K562 (cell line): ENCODE results near the gene IFFO2. TPM values are rescaled to one million over a fixed set of nuclear protein-coding genes. Genes with fewer than 3 reads are reported as not detected.

ENCODE experiments used
- ADNP ChIP-seq: fragments of 200-800 bp; sonication (Bioruptor generic); IDR thresholded peaks from 2 replicates; pipeline ENCODE4 v1.6.1; 2016; ENCODE audit warnings: missing genetic modification characterization, missing compliant biosample characterization
- CEBPG ChIP-seq, 3 experiments: fragments of 200-800 bp in 1 of 3; sonication (Bioruptor generic) in 1 of 3; sonication (generic) in 1 of 3; formaldehyde crosslinking in 1 of 3; IDR thresholded peaks in 2 of 3; conservative IDR thresholded peaks in 1 of 3; 2 replicates each; pipeline versions ENCODE4 v1.6.1 to v1.8.0; 2016 to 2022; ENCODE audit warnings: missing compliant biosample characterization in 2 of 3, missing genetic modification characterization in 2 of 3, mild to moderate bottlenecking in 1 of 3, missing genetic modification reagents in 1 of 3
- NR2C2 ChIP-seq, 2 experiments: fragments of 200-800 bp in 1 of 2; sonication (Bioruptor generic) in 1 of 2; sonication (generic) in 1 of 2; formaldehyde crosslinking in 1 of 2; IDR thresholded peaks; 2 replicates each; pipeline versions ENCODE4 v1.6.1 to v1.8.0; 2016 to 2022; ENCODE audit warnings: mild to moderate bottlenecking in 1 of 2, missing compliant biosample characterization in 1 of 2, missing genetic modification characterization in 1 of 2, missing genetic modification reagents in 1 of 2
- PATZ1 ChIP-seq: fragments of 250-450 bp; sonication (Bioruptor Pico); IDR thresholded peaks from 2 replicates; pipeline ENCODE4 v1.5.0; 2020; ENCODE audit warnings: mild to moderate bottlenecking, borderline replicate concordance
- SMAD2 ChIP-seq: fragments of 150-350 bp; IDR thresholded peaks from 2 replicates; pipeline ENCODE4 v1.6.1; 2014; ENCODE audit warnings: low read depth, mild to moderate bottlenecking, low read length
- SMARCA4 ChIP-seq: fragments of 450-650 bp; IDR thresholded peaks from 2 replicates; pipeline ENCODE4 v1.6.1; 2016
- TEAD4 ChIP-seq, 2 experiments: sonication (generic) in 1 of 2; formaldehyde crosslinking in 1 of 2; IDR thresholded peaks; 2 replicates each; pipeline versions ENCODE4 v1.6.1 to v1.8.0; 2012 to 2022; ENCODE audit warnings: borderline replicate concordance in 1 of 2, inconsistent platforms in 1 of 2, low read length in 1 of 2, mild to moderate bottlenecking in 1 of 2, missing genetic modification reagents in 1 of 2
- THRA ChIP-seq: fragments of 450-650 bp; IDR thresholded peaks from 2 replicates; pipeline ENCODE4 v1.6.1; 2017; ENCODE audit warnings: mild to moderate bottlenecking, moderate library complexity
- ZNF274 ChIP-seq: IDR thresholded peaks from 2 replicates; pipeline ENCODE4 v1.6.1; 2011; ENCODE audit warnings: low read depth, mild to moderate bottlenecking, low read length, moderate library complexity, borderline replicate concordance
- polyA plus RNA-seq, 8 experiments: library from polyadenylated mRNA; depleted of rRNA in 4 of 8; stranded (reverse) in 5 of 8; unstranded in 3 of 8; fragments of >200 nt; fragmentation: Nextera tagmentation in 2 of 8; fragmentation: Illumina TruSeq in 1 of 8; extraction: Ambion mirVana in 2 of 8; extraction: Trizol in 1 of 8; gene quantifications; 2 replicates each; pipeline versions ENCODE4 v1.2.1 to v1.2.3, GENCODE V29; 2011 to 2014; ENCODE audit warnings: inconsistent platforms in 1 of 8, missing spikeins in 1 of 8
- total RNA-seq, 7 experiments: library from RNA; depleted of rRNA in 6 of 7; stranded (reverse); fragments of >200 nt in 6 of 7; fragmentation: Illumina TruSeq in 2 of 7; extraction: Trizol in 2 of 7; gene quantifications; 2 replicates each; pipeline versions ENCODE4 v1.2.1 to v1.2.3, GENCODE V29; 2011 to 2021; ENCODE audit warnings: low replicate concordance in 1 of 7
- TF ChIP-seq, protein P1 (sequence below), 3 experiments: fragments of 200-800 bp in 1 of 3; sonication (Bioruptor generic) in 1 of 3; sonication (generic) in 1 of 3; formaldehyde crosslinking in 1 of 3; IDR thresholded peaks; 2 replicates each; pipeline versions ENCODE4 v1.6.1 to v1.8.0; 2016 to 2022; ENCODE audit warnings: mild to moderate bottlenecking in 2 of 3, missing compliant biosample characterization in 2 of 3, missing genetic modification characterization in 2 of 3, missing genetic modification reagents in 1 of 3
- TF ChIP-seq, protein P2 (sequence below): sonication (generic); formaldehyde crosslinking; IDR thresholded peaks from 2 replicates; pipeline ENCODE4 v1.8.0; 2022; ENCODE audit warnings: mild to moderate bottlenecking, missing genetic modification reagents, borderline replicate concordance
- TF ChIP-seq, protein P3 (sequence below): fragments of 450-650 bp; IDR thresholded peaks from 2 replicates; pipeline ENCODE4 v1.7.0; 2016; ENCODE audit warnings: borderline replicate concordance

Gene IFFO2
- total and polyA plus RNA-seq, 9 of the 15 experiments (the other 6 are each of a cell fraction or from before 2014, with no cell fraction given): 0.15 to 1.0 (median 0.44) TPM; not detected in 2

DNA sequence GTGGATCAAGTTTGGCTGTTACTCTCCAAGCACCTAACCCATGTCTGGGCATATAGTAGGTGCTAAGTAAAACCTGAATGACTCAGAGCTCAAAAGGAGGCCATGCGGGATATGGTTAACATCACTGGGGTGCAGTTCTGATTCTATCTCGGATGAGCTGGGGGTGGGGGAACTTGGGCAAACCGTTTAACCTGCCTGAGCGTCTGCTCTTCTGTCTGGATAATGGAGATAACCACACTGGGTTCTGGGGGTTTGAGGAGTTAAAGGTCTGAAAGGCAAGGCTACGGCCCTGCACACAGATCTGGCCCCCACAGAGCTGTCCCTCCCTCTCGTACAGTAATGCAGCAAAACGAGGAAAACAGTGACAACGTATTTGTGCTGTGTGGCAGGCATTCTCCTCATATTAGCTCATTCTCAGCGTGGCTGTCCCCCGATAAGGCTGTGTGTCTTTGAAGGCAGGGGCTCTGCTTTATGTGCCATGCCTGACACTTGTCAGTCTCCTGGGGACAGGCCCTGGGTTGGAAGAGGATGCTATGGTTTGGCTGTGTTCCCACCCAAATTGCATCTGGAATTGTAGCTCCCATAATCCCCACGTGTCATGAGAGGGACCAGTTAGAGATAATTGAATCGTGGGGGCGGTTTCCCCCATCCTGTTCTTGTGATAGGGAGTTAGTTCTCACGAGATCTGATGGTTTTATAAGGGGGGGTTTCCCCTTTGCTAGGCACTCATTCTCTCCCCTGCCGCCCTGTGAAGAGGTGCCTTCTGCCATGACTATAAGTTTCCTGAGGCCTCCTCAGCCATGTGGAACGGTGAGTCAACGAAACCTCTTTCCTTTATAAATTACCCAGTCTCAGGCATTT lies 47.3 kb downstream of the IFFO2 start (continued):
- no peak for TF ChIP-seq THRA
- 0 out of 2 replicates have a peak, but pooled peaks have one; percentile 28 for TF ChIP-seq ZNF274
- TF ChIP-seq, protein P1, sequence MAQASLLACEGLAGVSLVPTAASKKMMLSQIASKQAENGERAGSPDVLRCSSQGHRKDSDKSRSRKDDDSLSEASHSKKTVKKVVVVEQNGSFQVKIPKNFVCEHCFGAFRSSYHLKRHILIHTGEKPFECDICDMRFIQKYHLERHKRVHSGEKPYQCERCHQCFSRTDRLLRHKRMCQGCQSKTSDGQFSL (CRISPR knock-in tag; IDR thresholded peaks at IDR 0.05): peak; percentile 48; the same call in 1 of the 2 replicates
- TF ChIP-seq, protein P1 (tag; IDR thresholded peaks at IDR 0.05): no peak
- no peak for TF ChIP-seq CEBPG (CRISPR knock-in tag; IDR thresholded peaks at IDR 0.05)
- no peak for TF ChIP-seq CEBPG (tag; conservative IDR thresholded peaks at IDR 0.05 in 1 of 2, IDR thresholded peaks at IDR 0.05 in 1 of 2)
- TF ChIP-seq TEAD4 (IDR thresholded peaks at IDR 0.05; ENCODE audit: low read length): peak; percentile 70
- no peak for TF ChIP-seq TEAD4 (CRISPR knock-in tag; IDR thresholded peaks at IDR 0.05; ENCODE audit: borderline replicate concordance)
- TF ChIP-seq, protein P2, sequence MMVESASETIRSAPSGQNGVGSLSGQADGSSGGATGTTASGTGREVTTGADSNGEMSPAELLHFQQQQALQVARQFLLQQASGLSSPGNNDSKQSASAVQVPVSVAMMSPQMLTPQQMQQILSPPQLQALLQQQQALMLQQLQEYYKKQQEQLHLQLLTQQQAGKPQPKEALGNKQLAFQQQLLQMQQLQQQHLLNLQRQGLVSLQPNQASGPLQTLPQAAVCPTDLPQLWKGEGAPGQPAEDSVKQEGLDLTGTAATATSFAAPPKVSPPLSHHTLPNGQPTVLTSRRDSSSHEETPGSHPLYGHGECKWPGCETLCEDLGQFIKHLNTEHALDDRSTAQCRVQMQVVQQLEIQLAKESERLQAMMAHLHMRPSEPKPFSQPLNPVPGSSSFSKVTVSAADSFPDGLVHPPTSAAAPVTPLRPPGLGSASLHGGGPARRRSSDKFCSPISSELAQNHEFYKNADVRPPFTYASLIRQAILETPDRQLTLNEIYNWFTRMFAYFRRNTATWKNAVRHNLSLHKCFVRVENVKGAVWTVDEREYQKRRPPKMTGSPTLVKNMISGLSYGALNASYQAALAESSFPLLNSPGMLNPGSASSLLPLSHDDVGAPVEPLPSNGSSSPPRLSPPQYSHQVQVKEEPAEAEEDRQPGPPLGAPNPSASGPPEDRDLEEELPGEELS (CRISPR knock-in tag): no peak
- no peak for TF ChIP-seq SMAD2
- peak; percentile 72 for TF ChIP-seq SMARCA4
- TF ChIP-seq, protein P3, sequence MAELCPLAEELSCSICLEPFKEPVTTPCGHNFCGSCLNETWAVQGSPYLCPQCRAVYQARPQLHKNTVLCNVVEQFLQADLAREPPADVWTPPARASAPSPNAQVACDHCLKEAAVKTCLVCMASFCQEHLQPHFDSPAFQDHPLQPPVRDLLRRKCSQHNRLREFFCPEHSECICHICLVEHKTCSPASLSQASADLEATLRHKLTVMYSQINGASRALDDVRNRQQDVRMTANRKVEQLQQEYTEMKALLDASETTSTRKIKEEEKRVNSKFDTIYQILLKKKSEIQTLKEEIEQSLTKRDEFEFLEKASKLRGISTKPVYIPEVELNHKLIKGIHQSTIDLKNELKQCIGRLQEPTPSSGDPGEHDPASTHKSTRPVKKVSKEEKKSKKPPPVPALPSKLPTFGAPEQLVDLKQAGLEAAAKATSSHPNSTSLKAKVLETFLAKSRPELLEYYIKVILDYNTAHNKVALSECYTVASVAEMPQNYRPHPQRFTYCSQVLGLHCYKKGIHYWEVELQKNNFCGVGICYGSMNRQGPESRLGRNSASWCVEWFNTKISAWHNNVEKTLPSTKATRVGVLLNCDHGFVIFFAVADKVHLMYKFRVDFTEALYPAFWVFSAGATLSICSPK: no peak
- TF ChIP-seq ADNP (tag): peak; percentile 89
- no peak for TF ChIP-seq NR2C2 (CRISPR knock-in tag; IDR thresholded peaks at IDR 0.05)
- TF ChIP-seq NR2C2 (tag; IDR thresholded peaks at IDR 0.05): no peak
- no peak for TF ChIP-seq PATZ1 (CRISPR knock-in tag)
